Keratinocyte (primary cell): ENCODE measurements around the gene BCAS1. TPM values are rescaled to one million over a fixed set of nuclear protein-coding genes. Genes with fewer than 3 reads are reported as not detected.

Experiments
- DNase-seq: peaks from one replicate; pipeline ENCODE4 v3.0.0-alpha.2; 2011; ENCODE audit warnings: low read depth, missing footprints, low spot score
- FAIRE-seq: peaks from 2 replicates; lab custom pipeline; 2011; peaks lifted over from hg19 to GRCh38; lab: Jason Lieb, UNC
- H2AFZ ChIP-seq: 2 replicates; pipeline ENCODE4 v1.6.0; 2012; ENCODE audit warnings: low read length, control low read depth, inconsistent platforms; ENCODE audit not compliant: control insufficient read depth
- H3K27ac ChIP-seq: 2 replicates; pipeline ENCODE4 v1.5.1; 2011; ENCODE audit warnings: low read length; ENCODE audit not compliant: control insufficient read depth, insufficient read depth
- H3K27me3 ChIP-seq: 3 replicates; pipeline ENCODE4 v1.6.0; 2011; ENCODE audit warnings: low read length; ENCODE audit not compliant: control insufficient read depth, insufficient read depth; ENCODE audit errors: extremely low read depth
- H3K36me3 ChIP-seq, 2 experiments: 2 replicates in 1 of 2; 3 replicates in 1 of 2; pipeline ENCODE4 v1.5.1; 2011; ENCODE audit warnings: low read length in 2 of 2, mild to moderate bottlenecking in 1 of 2; ENCODE audit not compliant: control insufficient read depth in 2 of 2, insufficient read depth in 2 of 2; ENCODE audit errors: extremely low read depth in 1 of 2
- H3K4me1 ChIP-seq: 3 replicates; pipeline ENCODE4 v1.5.1; 2011; ENCODE audit warnings: low read length; ENCODE audit not compliant: control insufficient read depth, insufficient read depth; ENCODE audit errors: extremely low read depth
- H3K4me2 ChIP-seq: 3 replicates; pipeline ENCODE4 v1.6.0; 2011; ENCODE audit warnings: low read depth, low read length; ENCODE audit not compliant: control insufficient read depth, insufficient read depth; ENCODE audit errors: extremely low read depth
- H3K4me3 ChIP-seq, 3 experiments: fragments of 200-600 bp in 1 of 3; sonication (generic) in 1 of 3; 2 replicates in 2 of 3; 3 replicates in 1 of 3; pipeline ENCODE4 v1.5.1; 2011 to 2016; ENCODE audit warnings: low read length in 3 of 3, mild to moderate bottlenecking in 3 of 3, control low read depth in 2 of 3, inconsistent platforms in 1 of 3, low read depth in 1 of 3, mixed read lengths in 1 of 3, mixed run types in 1 of 3, moderate library complexity in 1 of 3; ENCODE audit not compliant: control insufficient read depth in 2 of 3, insufficient read depth in 2 of 3; ENCODE audit errors: extremely low read depth in 1 of 3
- H3K79me2 ChIP-seq: 2 replicates; pipeline ENCODE4 v1.6.0; 2012; ENCODE audit warnings: low read length; ENCODE audit not compliant: control insufficient read depth, insufficient read depth
- H3K9ac ChIP-seq: 3 replicates; pipeline ENCODE4 v1.6.0; 2011; ENCODE audit warnings: low read length; ENCODE audit not compliant: control insufficient read depth, insufficient read depth; ENCODE audit errors: extremely low read depth
- H3K9me1 ChIP-seq: 3 replicates; pipeline ENCODE4 v1.6.0; 2011; ENCODE audit warnings: low read length; ENCODE audit not compliant: control insufficient read depth, insufficient read depth; ENCODE audit errors: extremely low read depth
- H3K9me3 ChIP-seq: 2 replicates; pipeline ENCODE4 v1.5.1; 2012; ENCODE audit warnings: low read depth, low read length; ENCODE audit not compliant: control insufficient read depth
- H4K20me1 ChIP-seq: 3 replicates; pipeline ENCODE4 v1.6.0; 2011; ENCODE audit warnings: low read length; ENCODE audit not compliant: control insufficient read depth, insufficient read depth; ENCODE audit errors: extremely low read depth
- CTCF ChIP-seq, 3 experiments: IDR thresholded peaks in 1 of 3; conservative IDR thresholded peaks in 1 of 3; optimal IDR thresholded peaks in 1 of 3; 2 replicates in 2 of 3; 3 replicates in 1 of 3; pipeline versions ENCODE3 to v1.5.1; 2011; ENCODE audit warnings: low read length in 3 of 3, mild to moderate bottlenecking in 3 of 3, moderate library complexity in 2 of 3, control low read depth in 1 of 3, inconsistent platforms in 1 of 3; ENCODE audit not compliant: insufficient read depth in 2 of 3; ENCODE audit errors: extremely low read depth in 1 of 3
- EZH2 ChIP-seq: IDR thresholded peaks from one replicate; pipeline ENCODE4 v1.6.1; 2012; ENCODE audit warnings: inconsistent platforms, mild to moderate bottlenecking, low read length, moderate library complexity
- dilution Hi-C: fragments of 300-500 bp; cut with MboI; formaldehyde crosslinking; loops from one replicate; pipeline ENCODE4 v1.7.0; 2020; ENCODE audit warnings: low sequenced_read_pairs; ENCODE audit not compliant: extremely low pct_ligation_motif_present
- polyA plus RNA-seq, 5 experiments: library from polyadenylated mRNA; depleted of rRNA in 3 of 5; stranded (reverse) in 3 of 5; stranded (forward) in 1 of 5; unstranded in 1 of 5; fragments of >200 nt; gene quantifications; 1 replicate in 1 of 5; 2 replicates in 3 of 5; 3 replicates in 1 of 5; pipeline versions ENCODE4 v1.2.1 to v1.2.3, GENCODE V29; 2011 to 2012; ENCODE audit warnings: missing spikeins in 2 of 5, low read depth in 1 of 5, low replicate concordance in 1 of 5

The BCAS1 gene
- polyA plus RNA-seq, 1 donor (not counting 4 experiments of a cell fraction or from before 2014, with no cell fraction given): not detected

DNA sequence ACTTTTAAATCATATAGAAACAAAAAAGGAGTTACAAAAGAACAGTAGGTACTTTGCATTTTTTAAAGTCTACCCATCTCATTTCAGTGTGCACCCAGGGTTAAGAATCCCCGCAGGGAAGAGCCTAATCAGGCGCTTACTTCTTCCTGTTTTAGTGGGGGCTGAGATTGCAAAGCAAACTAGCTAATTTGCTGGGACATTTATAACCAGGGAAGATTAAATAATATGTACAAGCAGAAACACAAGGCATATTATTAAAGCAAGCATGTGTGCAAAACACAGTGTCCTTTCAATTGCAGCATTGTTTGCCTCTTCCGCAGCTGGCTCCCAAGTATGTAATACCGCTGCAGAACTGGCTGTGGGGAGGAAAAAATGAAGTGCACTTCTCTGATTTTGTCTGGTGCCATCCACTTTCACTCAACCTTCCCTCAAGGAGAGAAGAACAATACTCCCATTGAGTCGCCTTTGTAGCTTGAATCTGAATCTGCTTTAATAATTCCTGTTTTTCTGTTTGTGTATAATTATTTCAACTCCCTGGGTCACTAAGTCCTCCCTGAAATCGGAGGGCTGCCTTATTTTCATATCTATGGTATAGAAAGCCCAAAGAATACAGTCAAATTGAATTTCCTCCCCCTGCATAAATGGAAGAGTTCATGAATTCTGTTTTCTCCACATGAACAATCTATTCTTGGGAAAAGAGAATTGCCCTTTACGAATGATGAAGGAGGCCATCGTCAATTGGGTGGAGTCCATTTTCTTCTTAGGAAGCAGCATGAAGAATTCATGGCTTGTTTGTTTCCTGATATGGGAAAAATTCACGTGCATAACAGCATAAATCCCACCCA is 23.3 kb upstream of the BCAS1 start:
- Histone ChIP-seq H3K9ac (no peak overlapping the region), H3K4me1 (no peaks in the 10 kb centered on the region), H3K9me1 (no peaks in the 10 kb centered on the region), H3K36me3 (no peaks in the 10 kb centered on the region), H3K27me3 (no peaks in the 10 kb centered on the region), H3K4me3 (no peak overlapping the region), H3K9me3 (no peaks in the 10 kb centered on the region), H3K79me2 (no peaks in the 10 kb centered on the region), H3K27ac (no peak overlapping the region), H4K20me1 (no peaks in the 10 kb centered on the region), H2AFZ (no peak overlapping the region), H3K4me2 (no peak overlapping the region)
- dilution Hi-C loops: no loop called here
- no peak for DNase-seq
- FAIRE-seq: no peak
- TF ChIP-seq EZH2: no peak
- TF ChIP-seq CTCF (optimal IDR thresholded peaks at IDR 0.05 in 1 of 3, IDR thresholded peaks at IDR 0.05 in 1 of 3, conservative IDR thresholded peaks at IDR 0.05 in 1 of 3; ENCODE audit: extremely low read depth in 1 of 3, insufficient read depth in 2 of 3, low read length in 3 of 3): no peak

- DNase-seq (no peak), FAIRE-seq (no peak)
- Histone ChIP-seq H3K4me1 (no peaks in the 10 kb centered on the region), H3K9me3 (no peaks in the 10 kb centered on the region), H3K9ac (no peak overlapping the region), H3K36me3 (no peaks in the 10 kb centered on the region), H4K20me1 (no peaks in the 10 kb centered on the region), H3K27ac (no peak overlapping the region), H3K4me2 (no peak overlapping the region), H2AFZ (no peak overlapping the region), H3K4me3 (no peak overlapping the region), H3K27me3 (no peaks in the 10 kb centered on the region), H3K9me1 (no peaks in the 10 kb centered on the region), H3K79me2 (no peaks in the 10 kb centered on the region)
- TF ChIP-seq CTCF (optimal IDR thresholded peaks at IDR 0.05 in 1 of 3, IDR thresholded peaks at IDR 0.05 in 1 of 3, conservative IDR thresholded peaks at IDR 0.05 in 1 of 3; ENCODE audit: extremely low read depth in 1 of 3, insufficient read depth in 2 of 3, low read length in 3 of 3): no peak
- TF ChIP-seq EZH2: no peak
- dilution Hi-C loops: no loop called here
Measured at GRCh38 chr20:54092021-54092420, 21.6 kb upstream of the BCAS1 start.
